IPS-20b (cell line): Measurements from ENCODE around the gene INVS.
"Not testable (repeated sequence)": the region's sequence is repeated elsewhere in the genome, so short reads cannot be mapped to it uniquely, and the experiment has no call there.

ENCODE experiments used
- H3K27ac ChIP-seq: one replicate; pipeline ENCODE4 v1.5.1; 2013; ENCODE audit warnings: low read length
- H3K27me3 ChIP-seq: 2 replicates; pipeline ENCODE4 v1.6.1; 2013; ENCODE audit warnings: mild to moderate bottlenecking, low read length, inconsistent platforms; ENCODE audit not compliant: insufficient read depth
- H3K36me3 ChIP-seq: 2 replicates; pipeline ENCODE4 v1.6.1; 2013; ENCODE audit warnings: low read depth, mild to moderate bottlenecking, inconsistent platforms, low read length, moderate library complexity; ENCODE audit not compliant: insufficient read depth
- H3K4me1 ChIP-seq: 2 replicates; pipeline ENCODE4 v1.6.1; 2013; ENCODE audit warnings: mild to moderate bottlenecking, control low read depth, inconsistent platforms, low read length, moderate library complexity; ENCODE audit not compliant: insufficient read depth
- H3K4me3 ChIP-seq: 2 replicates; pipeline ENCODE4 v1.5.1; 2013; ENCODE audit warnings: mild to moderate bottlenecking, low read length, inconsistent platforms
- H3K9ac ChIP-seq: 2 replicates; pipeline ENCODE4 v1.6.1; 2013; ENCODE audit warnings: low read depth, mild to moderate bottlenecking, inconsistent platforms, low read length, moderate library complexity
- H3K9me3 ChIP-seq: 2 replicates; pipeline ENCODE4 v1.6.1; 2013; ENCODE audit warnings: mild to moderate bottlenecking, low read depth, low read length, inconsistent platforms; ENCODE audit not compliant: insufficient read depth

INVS gene

DNA sequence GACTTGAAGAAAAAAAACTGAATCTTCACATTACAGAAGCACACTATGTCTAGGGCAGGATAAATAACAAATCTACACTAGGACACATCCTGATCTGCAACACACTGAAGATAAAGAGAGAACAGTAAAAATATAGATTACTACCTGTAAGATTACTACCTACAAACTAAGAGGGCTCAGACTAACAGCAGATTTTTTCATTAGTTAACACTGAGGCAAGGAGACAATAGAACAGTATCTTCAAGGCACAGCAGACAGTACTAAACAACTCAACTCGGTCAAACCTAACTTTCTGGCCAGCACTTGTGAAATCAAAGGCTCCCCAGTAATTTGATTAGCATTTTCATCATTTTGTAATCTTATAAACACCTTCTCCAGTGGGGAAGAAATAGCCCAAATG lies 207.2 kb downstream of the INVS start:
- H3K9me3 ChIP-seq, result no peaks in the 10 kb centered on the region
- H3K27me3 ChIP-seq, result no peaks in the 10 kb centered on the region
- H3K9ac ChIP-seq, result no peak overlapping the region
- no peak overlapping the region for H3K4me3 ChIP-seq
- peaks cover 97% of the 10 kb centered on the region for H3K36me3 ChIP-seq
- H3K27ac ChIP-seq, result no peak overlapping the region
- H3K4me1 ChIP-seq, result no peaks in the 10 kb centered on the region

- Histone ChIP-seq H3K27me3 (no peaks in the 10 kb centered on the region), H3K4me1 (no peaks in the 10 kb centered on the region), H3K36me3 (peaks cover 97% of the 10 kb centered on the region), H3K9me3 (no peaks in the 10 kb centered on the region), H3K4me3 (no peak overlapping the region), H3K9ac (no peak overlapping the region), H3K27ac (no peak overlapping the region)
These were observed 208.0 kb downstream of the INVS start for GRCh38 chr9:100307080-100307479.

DNA sequence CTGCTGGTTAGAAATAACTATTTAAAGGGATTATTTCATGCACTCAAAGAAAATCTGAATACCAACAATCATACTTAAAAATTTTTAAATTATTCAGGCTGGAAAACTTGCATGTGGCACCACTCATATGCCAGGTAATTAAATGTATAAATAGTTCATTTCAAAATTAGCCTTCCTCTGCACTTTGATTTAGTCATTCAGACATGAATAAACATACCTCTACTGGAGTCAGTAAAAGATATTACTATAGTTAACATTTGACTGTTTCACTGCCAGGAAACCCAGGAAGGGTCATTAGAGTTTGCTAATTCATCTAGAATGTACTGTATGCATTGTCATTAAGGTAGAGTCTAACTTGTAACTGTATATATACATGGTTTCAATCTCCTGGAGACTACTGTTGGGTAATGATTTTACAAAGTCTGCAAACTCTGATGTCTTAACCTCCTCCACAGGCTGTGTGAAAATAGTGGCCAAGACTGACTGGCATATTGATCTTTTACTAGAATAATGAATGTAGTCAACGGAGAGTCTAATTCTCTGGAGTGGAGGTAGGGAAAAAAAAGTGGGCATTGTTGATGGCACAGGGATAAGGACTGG lies 210.0 kb downstream of the INVS start:
- H3K27ac ChIP-seq, result no peak overlapping the region
- H3K4me3 ChIP-seq, result no peak overlapping the region
- H3K4me1 ChIP-seq, result no peaks in the 10 kb centered on the region
- H3K9ac ChIP-seq, result no peak overlapping the region
- H3K9me3 ChIP-seq, result no peaks in the 10 kb centered on the region
- H3K36me3 ChIP-seq, result peaks cover 84% of the 10 kb centered on the region
- no peaks in the 10 kb centered on the region for H3K27me3 ChIP-seq

DNA sequence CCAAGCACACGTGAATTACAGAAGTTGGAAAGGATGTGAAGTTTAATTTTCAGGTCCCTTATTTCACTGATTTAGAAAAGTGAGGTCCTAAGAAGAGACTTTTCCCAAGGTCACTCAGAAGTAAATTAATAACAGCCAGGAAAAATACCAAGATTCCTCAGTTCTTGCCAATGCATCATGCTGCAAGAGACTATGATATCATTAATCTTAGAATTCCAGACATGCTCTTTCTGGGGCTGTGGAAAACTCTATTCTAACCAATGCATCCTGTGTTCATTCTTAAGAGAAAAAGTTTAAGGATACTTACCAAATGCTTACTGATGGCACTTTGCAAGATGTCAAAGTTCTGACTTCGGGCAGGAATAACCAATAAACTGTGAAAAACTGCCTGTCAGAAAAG lies 210.9 kb downstream of the INVS start:
- H3K36me3 ChIP-seq, result peaks cover 84% of the 10 kb centered on the region
- H3K9me3 ChIP-seq, result no peaks in the 10 kb centered on the region
- H3K4me3 ChIP-seq, result no peak overlapping the region
- H3K9ac ChIP-seq, result no peak overlapping the region
- H3K4me1 ChIP-seq, result no peaks in the 10 kb centered on the region
- no peak overlapping the region for H3K27ac ChIP-seq
- H3K27me3 ChIP-seq, result no peaks in the 10 kb centered on the region

GRCh38 chr9:100315561-100315960 lies 216.5 kb downstream of the INVS start:
- H3K27me3 ChIP-seq, result no peaks in the 10 kb centered on the region
- no peaks in the 10 kb centered on the region for H3K9me3 ChIP-seq
- H3K36me3 ChIP-seq, result peaks cover 82% of the 10 kb centered on the region
- no peaks in the 10 kb centered on the region for H3K4me1 ChIP-seq
- H3K27ac ChIP-seq, result no peak overlapping the region
- H3K9ac ChIP-seq, result no peak overlapping the region
- H3K4me3 ChIP-seq, result no peak overlapping the region

DNA sequence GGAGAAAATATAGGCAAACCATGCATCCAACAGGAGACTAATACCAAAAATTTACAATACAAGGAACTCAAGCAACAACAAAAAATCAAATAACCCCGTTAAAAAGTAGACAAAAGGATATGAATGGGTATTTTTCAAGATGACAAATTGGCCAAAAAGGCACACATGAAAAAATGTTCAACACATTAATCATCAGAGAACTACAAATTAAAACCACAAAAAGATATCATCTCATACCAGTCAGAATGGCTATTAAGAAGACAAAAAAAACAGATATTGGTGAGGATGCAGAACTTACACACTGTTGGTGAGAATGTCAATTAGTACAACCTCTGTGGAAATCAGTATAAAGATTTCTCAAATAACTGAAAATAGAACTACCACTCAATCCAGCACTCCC lies 218.7 kb downstream of the INVS start:
- Histone ChIP-seq H3K4me3 (no peak overlapping the region), H3K9ac (no peak overlapping the region), H3K4me1 (no peaks in the 10 kb centered on the region), H3K27ac (no peak overlapping the region), H3K36me3 (peaks cover 84% of the 10 kb centered on the region), H3K27me3 (no peaks in the 10 kb centered on the region), H3K9me3 (no peaks in the 10 kb centered on the region)

DNA sequence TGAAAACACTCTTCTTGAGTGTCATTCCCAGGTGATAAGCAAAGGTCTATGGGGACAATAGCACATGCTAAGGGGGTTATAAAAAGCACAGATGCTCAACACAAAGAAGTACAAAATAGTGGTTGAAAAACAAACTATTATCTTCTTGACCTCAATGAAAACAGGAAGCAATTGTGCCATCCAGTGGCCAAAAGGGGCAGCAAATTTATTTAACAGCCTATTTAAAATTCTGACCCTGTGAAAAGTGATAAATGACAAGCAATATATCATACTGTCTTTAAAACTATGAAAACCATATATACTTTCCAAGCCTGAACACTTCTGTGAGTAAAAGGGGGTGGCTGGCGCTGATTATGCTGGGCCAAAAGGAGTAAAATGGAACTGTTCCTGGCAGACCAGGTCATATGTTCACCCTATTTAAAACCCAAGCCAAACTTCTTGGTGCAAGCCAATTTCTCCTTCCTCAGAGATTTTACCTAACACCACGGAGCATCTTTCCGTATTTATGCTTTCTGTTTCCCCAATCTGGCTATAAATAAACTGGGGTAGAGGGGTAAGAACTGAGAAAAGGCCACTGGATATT lies 224.0 kb downstream of the INVS start:
- no peaks in the 10 kb centered on the region for H3K27me3 ChIP-seq
- H3K27ac ChIP-seq, result no peak overlapping the region
- H3K9ac ChIP-seq, result no peak overlapping the region
- no peak overlapping the region for H3K4me3 ChIP-seq
- H3K9me3 ChIP-seq, result no peaks in the 10 kb centered on the region
- H3K36me3 ChIP-seq, result peaks cover 88% of the 10 kb centered on the region
- H3K4me1 ChIP-seq, result no peaks in the 10 kb centered on the region

DNA sequence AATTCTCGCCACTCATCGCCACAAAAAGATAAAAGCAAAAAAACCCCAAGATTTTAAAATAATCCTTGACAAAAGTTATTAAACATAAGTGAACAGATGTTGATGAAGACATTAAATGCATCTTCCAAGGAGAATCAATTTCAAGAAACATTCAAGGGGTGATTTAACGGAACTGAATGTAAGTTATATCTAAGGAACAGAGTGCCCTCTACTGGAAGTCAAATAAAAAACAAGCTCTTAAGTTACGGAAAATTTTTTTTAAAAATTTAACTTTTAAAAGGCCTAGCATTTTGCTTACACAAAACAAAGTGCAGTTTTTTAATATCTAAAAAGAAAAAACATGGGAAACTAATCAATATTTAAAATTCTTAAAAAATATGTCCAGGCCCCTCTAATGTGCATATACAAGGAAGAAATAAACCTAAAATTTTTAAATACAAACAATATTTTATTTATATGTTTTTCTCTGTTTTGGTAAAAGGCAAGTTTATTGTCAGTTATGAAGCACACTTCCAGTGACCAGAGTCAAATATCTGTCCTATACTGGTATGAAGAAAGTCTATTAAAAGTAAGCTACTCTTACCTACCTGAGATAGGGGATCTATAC lies 225.7 kb downstream of the INVS start:
- no peaks in the 10 kb centered on the region for H3K27me3 ChIP-seq
- no peak overlapping the region for H3K27ac ChIP-seq
- H3K9ac ChIP-seq, result no peak overlapping the region
- no peaks in the 10 kb centered on the region for H3K9me3 ChIP-seq
- no peak overlapping the region for H3K4me3 ChIP-seq
- peaks cover 92% of the 10 kb centered on the region for H3K36me3 ChIP-seq
- H3K4me1 ChIP-seq, result no peaks in the 10 kb centered on the region

GRCh38 chr9:100338736-100339135 lies 239.7 kb downstream of the INVS start:
- H3K9me3 ChIP-seq, H3K4me1 ChIP-seq, H3K27ac ChIP-seq, H3K27me3 ChIP-seq, H3K4me3 ChIP-seq, H3K9ac ChIP-seq: not testable (repeated sequence)
- peaks cover 63% of the 10 kb centered on the region for H3K36me3 ChIP-seq

GRCh38 chr9:100340224-100340623 lies 241.2 kb downstream of the INVS start:
- Histone ChIP-seq H3K9ac (no peak overlapping the region), H3K27me3 (no peaks in the 10 kb centered on the region), H3K4me3 (no peak overlapping the region), H3K36me3 (peaks cover 72% of the 10 kb centered on the region), H3K4me1 (peaks cover 5% of the 10 kb centered on the region; the same call in 1 of the 2 replicates), H3K9me3 (no peaks in the 10 kb centered on the region), H3K27ac (no peak overlapping the region)

- no peak overlapping the region for H3K9ac ChIP-seq
- H3K36me3 ChIP-seq, result peaks cover 81% of the 10 kb centered on the region
- H3K4me3 ChIP-seq, result no peak overlapping the region
- no peaks in the 10 kb centered on the region for H3K9me3 ChIP-seq
- H3K27ac ChIP-seq, result no peak overlapping the region
- peaks cover 5% of the 10 kb centered on the region; the same call in 1 of the 2 replicates for H3K4me1 ChIP-seq
- no peaks in the 10 kb centered on the region for H3K27me3 ChIP-seq
These were observed 242.8 kb downstream of the INVS start for GRCh38 chr9:100341889-100342288.

DNA sequence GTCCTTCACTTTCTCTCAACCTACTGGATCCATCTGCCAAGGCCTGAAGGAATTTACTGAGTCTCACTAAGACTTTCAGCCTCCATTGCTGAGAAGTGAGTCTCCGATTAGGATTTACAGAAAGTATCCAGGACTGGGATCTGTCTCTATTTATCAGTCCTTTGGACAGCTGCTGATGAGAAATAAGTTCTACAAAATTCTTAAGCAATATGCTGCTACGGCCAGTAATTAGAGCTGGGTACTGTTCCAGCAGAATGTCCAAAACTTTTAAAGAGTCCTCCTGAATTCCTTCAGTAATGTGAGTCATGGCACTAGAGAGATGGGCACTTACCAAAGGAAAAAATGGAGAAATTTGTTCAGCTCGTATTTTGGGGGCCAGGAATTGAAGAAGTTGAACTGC lies 247.8 kb downstream of the INVS start:
- no peak overlapping the region for H3K27ac ChIP-seq
- no peak overlapping the region for H3K4me3 ChIP-seq
- peaks cover 11% of the 10 kb centered on the region for H3K4me1 ChIP-seq
- no peaks in the 10 kb centered on the region for H3K9me3 ChIP-seq
- no peaks in the 10 kb centered on the region for H3K27me3 ChIP-seq
- peaks cover 62% of the 10 kb centered on the region for H3K36me3 ChIP-seq
- H3K9ac ChIP-seq, result no peak overlapping the region
